Keratinocyte (primary cell): Measurements from ENCODE around the gene FCMR.

Experiments used
- EZH2 ChIP-seq: IDR thresholded peaks from one replicate; pipeline ENCODE4 v1.6.1; 2012; ENCODE audit warnings: inconsistent platforms, mild to moderate bottlenecking, low read length, moderate library complexity
- TF ChIP-seq, protein P1 (sequence below), 3 experiments: IDR thresholded peaks in 1 of 3; conservative IDR thresholded peaks in 1 of 3; optimal IDR thresholded peaks in 1 of 3; 2 replicates in 2 of 3; 3 replicates in 1 of 3; pipeline versions ENCODE3 to v1.5.1; 2011; ENCODE audit warnings: low read length in 3 of 3, mild to moderate bottlenecking in 3 of 3, moderate library complexity in 2 of 3, control low read depth in 1 of 3, inconsistent platforms in 1 of 3; ENCODE audit not compliant: insufficient read depth in 2 of 3; ENCODE audit errors: extremely low read depth in 1 of 3

DNA sequence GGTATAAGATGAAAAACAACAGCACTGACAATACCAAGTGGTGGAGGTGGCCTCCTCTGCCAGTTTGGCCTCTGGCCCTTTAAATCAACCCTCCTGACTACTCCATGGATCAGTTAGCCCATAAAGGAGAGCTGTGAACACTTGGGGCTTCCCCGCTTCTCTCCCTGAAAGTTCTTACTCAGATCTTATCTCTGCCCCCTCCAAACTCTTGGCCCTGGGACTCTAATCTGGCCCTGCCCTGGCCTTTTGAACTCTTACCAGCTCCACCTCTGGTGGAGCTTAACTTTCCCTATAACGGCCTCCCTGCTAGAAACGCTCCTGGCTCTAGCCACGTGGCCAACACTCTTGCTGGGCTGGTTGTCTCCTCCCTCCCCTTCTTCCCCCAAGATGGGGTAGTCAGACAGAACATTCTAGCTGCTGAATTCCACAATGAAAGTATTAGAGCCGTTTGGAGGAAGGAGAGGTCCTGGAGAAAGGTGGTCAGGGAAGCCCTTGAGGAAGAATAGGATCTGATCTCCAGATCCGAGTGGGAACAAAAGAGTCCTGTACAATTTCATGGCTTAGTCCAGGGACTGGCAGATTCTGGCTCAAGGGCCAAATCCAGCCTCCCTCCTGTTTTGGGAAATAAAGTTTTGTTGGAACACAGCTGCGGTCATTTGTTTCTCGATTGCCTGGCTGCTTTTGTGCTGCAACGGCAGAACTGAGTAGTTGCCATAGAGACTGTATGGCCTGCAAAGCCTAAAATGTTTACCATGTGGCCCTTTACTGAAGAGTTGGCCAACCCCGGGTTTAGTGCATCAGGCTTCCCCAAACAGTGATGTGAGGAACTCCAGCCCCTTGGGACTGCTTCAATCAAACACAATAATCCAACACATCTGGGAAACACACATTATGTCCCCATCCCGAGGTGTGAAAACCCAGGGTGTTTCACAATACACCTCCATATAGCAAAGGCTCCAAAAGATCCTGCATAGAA, 34.0 kb upstream of the FCMR start:
- TF ChIP-seq, protein P1, sequence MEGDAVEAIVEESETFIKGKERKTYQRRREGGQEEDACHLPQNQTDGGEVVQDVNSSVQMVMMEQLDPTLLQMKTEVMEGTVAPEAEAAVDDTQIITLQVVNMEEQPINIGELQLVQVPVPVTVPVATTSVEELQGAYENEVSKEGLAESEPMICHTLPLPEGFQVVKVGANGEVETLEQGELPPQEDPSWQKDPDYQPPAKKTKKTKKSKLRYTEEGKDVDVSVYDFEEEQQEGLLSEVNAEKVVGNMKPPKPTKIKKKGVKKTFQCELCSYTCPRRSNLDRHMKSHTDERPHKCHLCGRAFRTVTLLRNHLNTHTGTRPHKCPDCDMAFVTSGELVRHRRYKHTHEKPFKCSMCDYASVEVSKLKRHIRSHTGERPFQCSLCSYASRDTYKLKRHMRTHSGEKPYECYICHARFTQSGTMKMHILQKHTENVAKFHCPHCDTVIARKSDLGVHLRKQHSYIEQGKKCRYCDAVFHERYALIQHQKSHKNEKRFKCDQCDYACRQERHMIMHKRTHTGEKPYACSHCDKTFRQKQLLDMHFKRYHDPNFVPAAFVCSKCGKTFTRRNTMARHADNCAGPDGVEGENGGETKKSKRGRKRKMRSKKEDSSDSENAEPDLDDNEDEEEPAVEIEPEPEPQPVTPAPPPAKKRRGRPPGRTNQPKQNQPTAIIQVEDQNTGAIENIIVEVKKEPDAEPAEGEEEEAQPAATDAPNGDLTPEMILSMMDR (optimal IDR thresholded peaks at IDR 0.05 in 1 of 3, IDR thresholded peaks at IDR 0.05 in 1 of 3, conservative IDR thresholded peaks at IDR 0.05 in 1 of 3; ENCODE audit: extremely low read depth in 1 of 3, insufficient read depth in 2 of 3, low read length in 3 of 3) = no peak
- TF ChIP-seq EZH2 = no peak
